NCI-H2029 treated with DMSO at 0.1 percent for 48 hours (cell line): ENCODE data around the gene EPHA6.

Experiments used
- DNase-seq: peaks from one replicate; lab custom pipeline; 2025; lab: John Stamatoyannopoulos, UW

The EPHA6 gene

GRCh38 chr3:96813820-96814650 lies at the start of gene EPHA6:
Gene EPHA6, plus strand, starts transcription at chr3:96814594.
- no peak for DNase-seq

- DNase-seq: no peak
Measured at GRCh38 chr3:96776818-96777217, 37.6 kb upstream of the EPHA6 start.

- no peak for DNase-seq
Measured at GRCh38 chr3:96779810-96780209, 34.6 kb upstream of the EPHA6 start.

GRCh38 chr3:96796101-96796500 lies 18.3 kb upstream of the EPHA6 start:
- no peak for DNase-seq

- no peak for DNase-seq
Measured at GRCh38 chr3:96803870-96804269, 10.5 kb upstream of the EPHA6 start.

- DNase-seq: no peak
Measured at GRCh38 chr3:96806341-96806740, 8.1 kb upstream of the EPHA6 start.

- DNase-seq: peak; percentile 51
Measured at GRCh38 chr3:96813134-96813819, 1.1 kb upstream of the EPHA6 start.

- no peak for DNase-seq
Measured at GRCh38 chr3:96814651-96815567, 515 bp downstream of the EPHA6 start.

- no peak for DNase-seq
Measured at GRCh38 chr3:96831175-96831574, 16.8 kb downstream of the EPHA6 start.

- no peak for DNase-seq
Measured at GRCh38 chr3:96833301-96833700, 18.9 kb downstream of the EPHA6 start.

- no peak for DNase-seq
Measured at GRCh38 chr3:96836153-96836915, 21.9 kb downstream of the EPHA6 start.

GRCh38 chr3:96843505-96844203 lies 29.3 kb downstream of the EPHA6 start:
- DNase-seq: no peak

GRCh38 chr3:96844204-96844514 lies 29.8 kb downstream of the EPHA6 start:
- no peak for DNase-seq

GRCh38 chr3:96852849-96853248 lies 38.5 kb downstream of the EPHA6 start:
- DNase-seq: no peak

- no peak for DNase-seq
Measured at GRCh38 chr3:96860882-96861281, 46.5 kb downstream of the EPHA6 start.

- peak; percentile 57 for DNase-seq
Measured at GRCh38 chr3:96863129-96863740, 48.8 kb downstream of the EPHA6 start.

GRCh38 chr3:96865605-96866004 lies 51.2 kb downstream of the EPHA6 start:
- DNase-seq: no peak

- no peak for DNase-seq
Measured at GRCh38 chr3:96869316-96869715, 54.9 kb downstream of the EPHA6 start.

- no peak for DNase-seq
Measured at GRCh38 chr3:96877510-96877909, 63.1 kb downstream of the EPHA6 start.

GRCh38 chr3:96900031-96900430 lies 85.6 kb downstream of the EPHA6 start:
- no peak for DNase-seq

- DNase-seq: no peak
Measured at GRCh38 chr3:96900566-96900965, 86.2 kb downstream of the EPHA6 start.
